Measurements from ENCODE around the gene ANKRD53.

ANKRD53 gene

GRCh38 chr2:70944111-70944690, 34.2 kb upstream of the ANKRD53 start:
- DNase-seq = no peak

- peak; percentile 70 for DNase-seq
Observed at GRCh38 chr2:70946832-70947442, 31.5 kb upstream of the ANKRD53 start.

DNA sequence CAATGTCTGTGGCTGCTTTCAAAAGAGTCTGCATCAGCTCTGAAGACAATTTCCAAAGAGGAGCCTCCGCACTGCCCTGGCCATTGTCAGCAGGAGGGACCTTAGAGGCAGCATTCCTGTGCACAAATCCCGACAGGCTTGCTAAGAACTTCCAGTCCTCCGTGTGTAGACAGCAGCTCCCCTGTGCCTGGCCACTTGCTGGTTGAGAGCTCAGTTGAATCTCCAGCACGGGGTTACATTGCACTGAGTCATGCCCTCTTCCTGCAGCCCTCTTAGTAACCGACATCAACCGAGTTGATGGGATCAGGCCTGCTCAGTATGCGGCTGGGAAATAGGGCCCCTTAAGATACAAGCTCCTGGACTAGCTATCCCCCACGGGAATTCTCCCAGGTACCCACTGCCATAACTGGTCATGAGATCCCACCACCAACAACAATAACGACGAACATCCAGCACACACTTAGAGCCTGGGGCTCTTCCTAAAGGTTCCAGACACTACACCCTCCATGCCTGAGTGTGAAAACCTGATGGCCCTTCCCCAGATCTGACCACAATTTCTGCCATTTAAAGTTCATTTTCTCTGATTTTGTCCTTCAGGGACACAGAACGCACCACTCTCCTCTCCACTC, 30.8 kb upstream of the ANKRD53 start:
- DNase-seq = no peak

- peak; percentile 72 for DNase-seq
Observed at GRCh38 chr2:70948337-70949003, 30.0 kb upstream of the ANKRD53 start.

DNA sequence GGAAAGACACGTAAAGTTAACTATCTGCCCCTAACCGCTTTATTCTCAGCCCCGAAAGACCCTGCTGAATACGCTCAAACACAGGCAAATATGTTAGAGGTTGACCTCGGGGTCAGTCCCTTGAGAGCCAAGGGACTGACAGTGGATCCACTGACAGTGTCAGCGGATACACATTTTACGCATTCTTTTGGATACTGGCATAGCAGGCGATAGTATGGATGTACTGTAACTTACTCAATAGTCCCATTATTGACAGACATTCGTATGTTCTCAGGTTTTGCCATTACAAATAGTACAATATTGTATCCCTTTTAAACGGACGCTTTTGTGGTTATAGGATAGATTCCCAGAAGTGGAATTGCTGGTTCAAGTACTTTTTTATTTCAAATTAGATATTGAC, 29.3 kb upstream of the ANKRD53 start:
- DNase-seq = no peak

- no peak for DNase-seq
Observed at GRCh38 chr2:70954886-70955285, 23.5 kb upstream of the ANKRD53 start.

GRCh38 chr2:70956141-70956540, 22.3 kb upstream of the ANKRD53 start:
- no peak for DNase-seq

DNA sequence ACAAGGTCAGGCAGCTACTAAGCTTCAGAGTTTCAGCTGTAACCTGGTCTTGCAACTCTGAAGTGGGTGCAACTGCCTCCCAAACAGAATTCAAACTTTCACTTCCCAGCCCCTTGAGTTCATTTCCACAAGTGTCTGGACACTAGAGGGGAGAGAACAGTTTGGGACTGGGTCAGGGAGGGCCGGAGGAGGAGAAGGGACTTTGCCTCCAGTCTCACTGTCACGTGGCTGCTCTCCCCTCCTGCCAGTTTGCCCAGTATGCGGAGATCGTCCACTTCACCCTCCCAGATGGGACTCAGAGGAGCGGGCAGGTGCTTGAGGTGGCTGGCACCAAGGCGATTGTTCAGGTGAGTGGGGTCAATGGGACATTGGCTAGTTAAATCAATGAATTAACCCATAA, 20.6 kb upstream of the ANKRD53 start:
- DNase-seq = no peak

DNA sequence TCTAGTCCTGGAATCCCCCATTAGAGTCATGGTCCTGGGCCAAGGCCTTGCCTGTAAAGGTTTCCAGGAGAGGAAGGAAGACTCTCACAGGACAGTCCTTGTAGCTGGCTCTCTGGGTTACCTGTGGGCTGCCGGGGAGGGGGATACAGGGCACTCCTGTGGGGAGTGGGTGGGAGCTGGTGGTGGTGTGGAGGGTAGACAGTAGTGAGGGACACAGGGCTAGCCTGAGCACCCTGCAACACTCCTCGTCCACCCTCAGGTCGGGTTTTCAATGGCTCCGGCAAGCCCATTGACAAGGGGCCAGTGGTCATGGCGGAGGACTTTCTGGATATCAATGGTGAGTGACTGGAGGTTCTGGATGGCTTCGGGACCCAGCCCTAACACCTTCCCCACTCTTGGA, 19.7 kb upstream of the ANKRD53 start:
- no peak for DNase-seq

- DNase-seq = no peak
Observed at GRCh38 chr2:70959271-70959761, 19.1 kb upstream of the ANKRD53 start.

DNA sequence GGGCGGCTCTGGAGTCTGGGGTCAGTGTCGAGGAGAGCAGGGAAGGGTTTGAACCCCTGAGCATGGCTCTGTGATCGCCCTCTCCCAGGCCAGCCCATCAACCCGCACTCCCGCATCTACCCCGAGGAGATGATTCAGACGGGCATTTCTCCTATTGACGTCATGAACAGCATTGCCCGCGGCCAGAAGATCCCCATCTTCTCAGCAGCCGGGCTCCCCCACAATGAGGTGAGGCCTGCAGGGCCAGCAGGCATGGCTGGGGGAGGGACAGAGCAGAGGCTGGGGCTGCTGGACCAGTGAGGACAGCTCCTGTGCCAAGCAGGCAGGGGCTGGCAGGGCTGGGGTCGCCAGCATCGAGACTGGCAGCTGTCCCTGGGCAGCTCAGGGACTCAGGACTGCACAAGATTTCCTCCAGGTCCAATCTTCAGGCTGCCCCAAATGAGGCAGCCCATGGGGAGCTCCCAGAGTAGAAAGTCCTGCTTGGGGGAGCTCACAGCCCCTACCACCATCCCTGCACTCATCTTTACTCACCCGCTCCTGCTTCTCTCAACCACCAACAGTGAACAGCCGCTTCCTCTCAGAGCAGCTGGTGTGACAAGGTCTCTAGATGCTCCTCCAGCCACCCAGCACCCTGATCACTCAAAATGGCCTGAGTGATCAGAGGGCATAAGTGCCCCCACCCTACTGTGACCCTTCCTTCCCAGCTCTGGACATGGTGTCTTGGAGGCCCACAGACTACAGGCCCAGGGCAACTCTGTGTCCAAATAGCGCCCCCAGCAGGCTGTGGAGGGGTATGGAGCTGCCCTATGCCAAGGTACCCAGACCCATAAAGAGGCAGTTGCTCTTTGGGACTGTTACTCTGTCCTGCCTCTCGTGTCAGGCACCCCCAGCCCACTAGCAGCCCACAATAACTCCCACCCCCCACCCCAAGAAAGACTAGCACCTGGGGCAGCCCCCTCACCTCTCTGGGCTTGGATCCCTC, 18.3 kb upstream of the ANKRD53 start:
- no peak for DNase-seq

- DNase-seq = no peak
Observed at GRCh38 chr2:70960833-70961647, 17.4 kb upstream of the ANKRD53 start.

GRCh38 chr2:70961648-70961994, 16.8 kb upstream of the ANKRD53 start:
- no peak for DNase-seq

- DNase-seq = no peak
Observed at GRCh38 chr2:70962211-70962884, 16.1 kb upstream of the ANKRD53 start.

DNA sequence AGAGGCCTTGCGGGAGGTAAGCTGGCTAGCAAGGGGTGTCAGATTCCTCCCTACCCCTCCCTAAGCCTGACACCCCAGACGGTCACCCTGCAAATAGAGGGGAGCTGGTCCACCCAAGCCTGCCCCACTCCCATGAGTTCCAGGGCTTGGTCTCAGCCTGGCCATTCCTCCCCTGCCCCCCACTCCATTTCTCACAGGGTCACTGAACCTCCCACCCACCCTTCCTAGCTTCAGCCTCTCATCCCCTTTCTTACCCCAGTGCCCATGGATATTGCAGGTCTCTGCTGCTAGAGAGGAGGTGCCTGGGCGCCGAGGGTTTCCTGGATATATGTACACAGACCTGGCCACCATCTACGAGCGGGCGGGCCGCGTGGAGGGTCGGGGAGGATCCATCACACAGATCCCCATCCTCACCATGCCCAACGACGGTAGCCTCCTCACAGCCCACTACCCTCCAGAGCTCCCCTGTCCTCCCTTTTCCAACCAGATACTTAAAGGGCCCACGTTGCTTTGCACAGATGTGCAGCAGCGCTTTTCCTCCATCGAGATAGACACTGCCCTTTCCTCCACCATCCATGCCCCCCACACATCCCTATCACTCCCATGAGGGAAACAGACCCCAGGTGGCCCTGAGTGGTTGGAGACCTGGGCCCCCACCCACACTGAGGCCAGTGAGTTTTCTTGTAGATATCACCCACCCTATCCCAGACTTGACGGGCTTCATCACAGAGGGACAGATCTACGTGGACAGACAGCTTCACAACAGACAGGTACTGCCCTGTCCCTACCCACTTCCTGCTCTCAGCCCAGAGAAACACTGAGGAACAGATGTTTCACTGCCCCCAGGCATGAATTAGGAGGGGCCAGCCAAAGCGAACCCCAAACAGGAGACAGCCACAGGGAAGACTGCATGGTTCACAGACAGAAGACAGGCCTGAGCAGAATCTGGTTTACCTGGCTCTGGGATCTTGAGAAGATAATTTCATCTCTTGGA, 15.2 kb upstream of the ANKRD53 start:
- DNase-seq = no peak

GRCh38 chr2:70964133-70964532, 14.3 kb upstream of the ANKRD53 start:
- DNase-seq = no peak

DNA sequence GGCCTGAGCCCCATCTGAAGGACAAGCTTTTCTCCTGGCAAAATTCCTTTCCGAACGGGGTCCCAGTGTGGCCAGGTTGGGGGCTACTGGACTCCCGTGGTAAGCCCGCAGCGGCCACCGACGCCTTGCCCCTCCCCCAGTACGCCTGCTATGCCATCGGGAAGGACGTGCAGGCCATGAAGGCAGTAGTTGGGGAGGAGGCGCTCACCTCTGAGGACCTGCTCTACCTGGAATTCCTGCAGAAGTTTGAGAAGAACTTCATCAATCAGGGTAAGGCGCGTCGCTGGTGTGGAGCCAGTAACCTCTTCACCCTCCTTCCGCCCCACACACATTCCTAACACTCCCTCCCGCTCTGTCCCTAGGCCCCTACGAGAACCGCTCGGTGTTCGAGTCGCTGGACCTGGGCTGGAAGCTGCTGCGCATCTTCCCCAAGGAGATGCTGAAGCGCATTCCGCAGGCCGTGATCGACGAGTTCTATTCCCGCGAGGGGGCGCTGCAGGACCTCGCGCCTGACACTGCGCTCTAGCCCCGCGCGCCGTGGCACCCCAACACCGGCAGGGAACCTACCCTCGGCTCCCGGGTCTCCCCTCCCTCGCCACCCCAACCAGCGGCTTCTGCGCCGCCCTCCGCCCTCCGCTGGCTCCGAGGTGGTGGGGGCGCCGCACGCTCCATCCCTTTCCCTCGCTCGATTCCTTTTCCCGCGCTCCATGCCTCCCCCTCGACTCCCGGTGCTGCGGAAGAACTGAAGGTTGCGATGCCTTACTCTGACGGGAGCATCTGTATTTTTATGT, 13.6 kb upstream of the ANKRD53 start:
- peak; percentile 74 for DNase-seq

DNA sequence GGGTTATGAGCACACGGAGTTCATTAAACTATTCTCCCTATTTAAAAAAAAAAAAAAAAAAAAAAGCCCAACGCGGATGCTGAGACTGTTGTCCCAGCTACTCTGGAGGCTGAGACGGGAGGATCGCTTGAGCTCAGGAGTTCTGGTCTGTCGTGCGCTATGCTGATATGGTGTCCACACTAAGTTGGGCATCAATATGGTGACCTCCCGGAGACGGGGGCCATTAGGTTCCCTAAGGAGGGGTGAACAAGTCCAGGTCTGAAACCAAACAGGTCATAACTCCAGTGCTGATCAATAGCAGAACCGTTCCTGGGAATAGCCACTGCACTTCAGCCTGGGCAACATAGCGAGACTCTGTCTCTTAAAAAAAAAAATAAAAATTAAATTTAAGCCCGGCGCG, 12.9 kb upstream of the ANKRD53 start:
- no peak for DNase-seq

GRCh38 chr2:70966681-70967080, 11.7 kb upstream of the ANKRD53 start:
- no peak for DNase-seq
